Mesodermal cell (in vitro differentiated cells): ENCODE measurements around the gene HNRNPU.
A peak's percentile ranks its signal among the peaks of the same experiment; 100 is the strongest.

Source experiments
- H3K27ac ChIP-seq: 2 replicates; pipeline ENCODE4 v1.7.0; 2013; ENCODE audit warnings: mild to moderate bottlenecking, low read depth, low read length, moderate library complexity; ENCODE audit not compliant: severe bottlenecking
- H3K36me3 ChIP-seq: 2 replicates; pipeline ENCODE4 v1.7.1; 2013; ENCODE audit warnings: mild to moderate bottlenecking, low read length, moderate library complexity; ENCODE audit not compliant: control insufficient read depth, insufficient read depth
- H3K4me1 ChIP-seq: one replicate; pipeline ENCODE4 v1.7.1; 2013; ENCODE audit warnings: mild to moderate bottlenecking, low read length; ENCODE audit not compliant: insufficient read depth, control insufficient read depth, poor library complexity, severe bottlenecking
- H3K4me3 ChIP-seq: 2 replicates; pipeline ENCODE4 v1.7.0; 2013; ENCODE audit warnings: low read length, control low read depth, mild to moderate bottlenecking; ENCODE audit not compliant: insufficient read depth, poor library complexity, severe bottlenecking; ENCODE audit errors: extremely low read depth
- H3K9me3 ChIP-seq: 2 replicates; pipeline ENCODE4 v1.7.1; 2013; ENCODE audit warnings: mild to moderate bottlenecking, low read length, moderate library complexity; ENCODE audit not compliant: control insufficient read depth
- WGBS, 2 experiments: methylation state at CpG; one replicate each; pipeline ENCODE4 v1.1.5; 2013; ENCODE audit warnings: missing lambda C conversion rate in 2 of 2; ENCODE audit not compliant: insufficient coverage in 2 of 2; 5-methylcytosine and 5-hydroxymethylcytosine counted together

The HNRNPU gene

GRCh38 chr1:244876228-244876910, 12.0 kb upstream of the HNRNPU start:
- 81 to 90% methylated on average over 4 to 5 of the region's 8 CpGs for WGBS, 2 experiments
- no peaks in the 10 kb centered on the region for H3K36me3 ChIP-seq

DNA sequence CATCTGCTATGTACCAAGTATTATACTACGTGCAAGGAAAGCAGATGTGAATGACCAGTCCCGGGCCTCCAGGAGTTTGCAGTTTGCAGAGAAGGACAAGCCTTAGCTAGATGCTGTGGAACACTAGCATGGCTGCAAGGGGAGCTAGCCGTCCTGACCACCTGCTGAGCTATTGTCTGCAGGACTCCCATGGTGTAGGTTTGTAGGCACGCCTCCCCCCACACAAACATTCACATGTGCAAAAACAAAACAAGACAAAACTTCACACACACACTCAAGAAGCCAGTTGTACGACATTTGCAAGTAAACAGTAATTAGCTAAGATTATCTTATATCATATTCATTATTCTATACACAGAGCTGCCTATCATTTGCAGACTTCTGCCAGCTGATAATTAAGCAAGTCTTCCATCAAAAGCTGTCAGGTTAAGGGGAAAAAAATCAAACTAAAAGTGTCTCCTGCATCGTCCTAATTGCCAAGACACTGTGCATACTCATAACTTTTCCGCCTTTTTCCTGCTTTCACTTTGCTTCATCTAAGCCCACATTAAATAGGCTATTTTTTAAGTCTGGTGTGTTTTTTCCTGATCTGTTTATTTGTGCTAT, 10.7 kb upstream of the HNRNPU start:
- no peak overlapping the region for H3K27ac ChIP-seq
- no peaks in the 10 kb centered on the region for H3K4me1 ChIP-seq
- H3K36me3 ChIP-seq: no peaks in the 10 kb centered on the region
- no peak overlapping the region for H3K4me3 ChIP-seq
- no peaks in the 10 kb centered on the region for H3K9me3 ChIP-seq
- 31% methylated on average over 4 of the region's 7 CpGs; no CpG with 5 or more reads in 1 of the 2 experiments for WGBS, 2 experiments

More at GRCh38 chr1:244876228-244876910, 12.0 kb upstream of the HNRNPU start:
- Histone ChIP-seq H3K4me3 (no peak overlapping the region), H3K9me3 (no peaks in the 10 kb centered on the region), H3K4me1 (no peaks in the 10 kb centered on the region), H3K27ac (no peak overlapping the region)

DNA sequence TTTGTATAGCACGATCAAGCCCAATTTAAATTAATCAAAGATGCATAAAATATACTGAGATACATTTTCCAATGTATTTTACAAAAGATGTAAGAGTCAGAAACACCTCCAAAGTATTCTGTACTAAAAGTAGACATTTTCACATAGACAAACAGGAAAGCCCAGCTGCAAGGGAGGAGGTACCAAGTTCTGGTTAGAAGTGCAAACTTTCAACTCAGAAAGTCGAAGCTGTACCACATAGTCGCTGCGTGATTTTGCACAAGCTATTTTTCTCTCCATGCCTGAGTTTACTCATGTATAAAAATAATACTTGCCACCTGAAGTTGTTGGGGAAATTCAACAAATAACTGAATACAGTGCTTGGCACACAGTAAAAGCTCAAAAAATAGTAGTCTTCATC, 5.6 kb upstream of the HNRNPU start:
- peaks cover 7% of the 10 kb centered on the region for H3K4me1 ChIP-seq
- no peaks in the 10 kb centered on the region for H3K9me3 ChIP-seq
- H3K27ac ChIP-seq: no peak overlapping the region
- 82% methylated on average over 3 of the region's 4 CpGs; no CpG with 5 or more reads in 1 of the 2 experiments for WGBS, 2 experiments
- H3K36me3 ChIP-seq: no peaks in the 10 kb centered on the region
- no peak overlapping the region for H3K4me3 ChIP-seq

DNA sequence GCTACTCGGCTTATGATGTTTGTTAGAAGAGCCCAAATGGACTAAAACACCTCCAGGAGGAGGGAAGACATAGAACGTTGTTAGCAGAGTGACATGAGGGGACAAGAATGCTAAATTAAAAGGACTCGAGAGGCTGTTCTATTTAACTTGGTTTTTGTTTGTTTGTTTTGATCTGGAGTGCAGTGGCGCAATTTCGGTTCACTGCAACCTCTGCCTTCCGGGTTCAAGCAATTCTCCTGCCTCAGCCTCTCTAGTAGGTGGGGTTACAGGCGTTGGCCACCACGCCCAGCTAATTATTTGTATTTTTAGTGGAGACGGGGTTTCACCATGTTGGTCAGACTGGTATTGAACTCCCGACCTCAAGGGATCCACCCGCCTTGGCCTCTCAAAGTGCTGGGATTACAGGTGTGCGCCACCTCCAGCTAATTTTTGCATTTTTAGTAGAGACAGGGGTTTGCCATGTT, 5.1 kb upstream of the HNRNPU start:
- Histone ChIP-seq H3K4me3 (no peak overlapping the region), H3K36me3 (no peaks in the 10 kb centered on the region)
- WGBS, 2 experiments: 93 to 95% methylated on average over 7 to 12 of the region's 12 CpGs

DNA sequence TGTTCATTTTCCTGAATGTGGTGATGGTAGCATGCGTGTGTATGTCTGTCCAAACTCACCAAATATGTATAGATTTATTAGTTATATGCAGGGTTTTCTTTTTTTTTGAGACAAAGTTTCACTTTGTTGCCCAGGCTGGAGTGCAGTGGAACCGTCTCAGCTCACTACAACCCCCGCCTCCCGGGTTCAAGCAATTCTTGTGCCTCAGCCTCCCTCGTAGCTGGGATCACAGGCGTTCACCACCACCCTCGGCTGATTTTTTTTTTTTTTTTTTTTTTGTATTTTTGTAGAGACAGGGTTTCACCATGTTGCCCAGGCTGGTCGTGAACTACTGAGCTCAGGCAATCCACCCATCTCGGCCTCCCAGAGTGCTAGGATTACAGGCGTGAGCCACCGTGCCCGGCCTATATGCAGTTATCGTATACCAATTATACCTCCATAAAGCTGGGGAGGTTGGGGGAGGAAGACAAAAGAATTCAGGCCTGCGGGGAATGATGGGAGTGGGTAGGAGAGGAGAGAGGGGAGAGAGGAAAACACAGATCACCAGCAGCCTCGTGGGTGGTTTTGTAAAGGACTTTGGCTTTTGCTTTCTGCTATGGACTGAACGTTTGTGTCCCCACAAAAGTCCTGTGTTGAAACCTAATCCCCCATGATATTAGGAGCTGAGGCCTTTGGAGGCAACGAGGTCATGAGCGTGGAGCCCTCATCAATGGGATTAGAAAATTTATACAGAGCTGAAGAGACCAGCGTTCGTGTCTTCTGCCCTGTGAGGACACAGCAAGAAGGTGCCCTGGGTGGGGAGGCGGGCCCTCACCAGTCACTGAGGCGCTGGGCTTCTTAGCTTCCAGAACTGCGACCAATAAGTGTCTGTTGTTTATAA, 4.4 kb upstream of the HNRNPU start:
- 92% methylated on average over 12 to 13 of the region's 23 CpGs for WGBS, 2 experiments
- no peak overlapping the region for H3K4me3 ChIP-seq
- H3K9me3 ChIP-seq: no peaks in the 10 kb centered on the region
- H3K27ac ChIP-seq: no peak overlapping the region
- H3K4me1 ChIP-seq: peaks cover 7% of the 10 kb centered on the region
- no peaks in the 10 kb centered on the region for H3K36me3 ChIP-seq

More for the DNA sequence above, 5.1 kb upstream of the HNRNPU start:
- Histone ChIP-seq H3K9me3 (no peaks in the 10 kb centered on the region), H3K27ac (no peak overlapping the region), H3K4me1 (peaks cover 7% of the 10 kb centered on the region)

DNA sequence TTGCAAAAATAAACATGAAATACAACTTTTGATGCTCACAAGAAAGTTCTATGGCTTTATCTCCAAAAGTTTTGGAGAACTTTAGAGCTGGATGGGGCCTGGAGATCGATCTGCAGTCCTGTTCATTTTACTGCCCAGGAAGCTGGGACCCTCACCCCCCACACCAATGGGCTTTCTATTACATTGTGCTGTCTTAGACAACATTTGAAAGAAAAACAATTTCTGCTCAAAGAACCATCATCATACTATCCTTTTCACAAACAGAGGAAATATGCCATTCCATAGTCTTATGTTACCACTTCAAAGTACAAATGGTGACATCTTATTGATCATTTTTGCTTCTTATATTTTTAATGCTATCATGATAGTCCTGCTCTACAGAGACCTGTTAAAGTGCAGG, 2.0 kb upstream of the HNRNPU start:
- H3K36me3 ChIP-seq: peaks cover 11% of the 10 kb centered on the region
- H3K27ac ChIP-seq: peak overlapping the region; percentile 2
- H3K4me1 ChIP-seq: peaks cover 7% of the 10 kb centered on the region
- H3K9me3 ChIP-seq: no peaks in the 10 kb centered on the region
- no peak overlapping the region for H3K4me3 ChIP-seq
- no CpG with 5 or more reads among the region's 1 CpG for WGBS, 2 experiments

DNA sequence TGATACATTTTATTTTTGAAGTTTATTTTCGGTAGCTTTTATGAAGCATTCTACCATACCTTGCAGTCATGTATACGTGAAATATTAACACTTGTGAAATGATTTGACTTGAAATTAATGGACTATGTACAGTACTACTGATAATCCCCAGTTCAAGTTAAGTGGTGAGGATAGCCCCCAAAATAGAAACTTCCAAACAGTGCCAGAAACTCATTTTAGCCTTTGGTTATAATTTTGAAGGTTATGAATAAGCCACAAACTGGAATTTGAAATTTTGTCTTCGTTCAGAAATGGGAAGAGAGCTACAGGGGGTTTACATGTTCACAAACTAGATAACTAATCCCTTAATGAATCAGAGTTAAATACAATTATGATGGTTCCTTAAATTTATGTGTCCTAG, 1.5 kb upstream of the HNRNPU start:
- peak overlapping the region; percentile 99 for H3K4me3 ChIP-seq
- H3K36me3 ChIP-seq: peaks cover 17% of the 10 kb centered on the region
- peaks cover 7% of the 10 kb centered on the region for H3K4me1 ChIP-seq
- peak overlapping the region; percentile 97 for H3K27ac ChIP-seq
- WGBS, 2 experiments: no CpG with 5 or more reads among the region's 3 CpGs
- no peaks in the 10 kb centered on the region for H3K9me3 ChIP-seq

GRCh38 chr1:244865028-244865371, 657 bp upstream of the HNRNPU start:
- 14 to 16% methylated on average over 6 to 8 of the region's 9 CpGs for WGBS, 2 experiments
- peaks cover 13% of the 10 kb centered on the region for H3K4me1 ChIP-seq
- peak overlapping the region; percentile 99 for H3K4me3 ChIP-seq
- no peaks in the 10 kb centered on the region for H3K9me3 ChIP-seq
- H3K36me3 ChIP-seq: peaks cover 25% of the 10 kb centered on the region
- H3K27ac ChIP-seq: peak overlapping the region; percentile 97

- Histone ChIP-seq H3K27ac (peak overlapping the region; percentile 97), H3K4me1 (peaks cover 20% of the 10 kb centered on the region), H3K9me3 (no peaks in the 10 kb centered on the region), H3K36me3 (peaks cover 38% of the 10 kb centered on the region), H3K4me3 (peak overlapping the region; percentile 99)
- WGBS, 2 experiments: 0% methylated on average over 72 to 78 of the region's 92 CpGs
Observed at GRCh38 chr1:244863491-244864252, 671 bp downstream of the HNRNPU start.
